Progenitor cell of endocrine pancreas (in vitro differentiated cells): ENCODE measurements around the gene GBF1. TPM values are rescaled to one million over a fixed set of nuclear protein-coding genes. Genes with fewer than 3 reads are reported as not detected.
A peak's percentile ranks its signal among the peaks of the same experiment; 100 is the strongest.

Source experiments
- DNase-seq: peaks from one replicate; pipeline ENCODE4 v3.0.0; 2021; ENCODE audit warnings: low spot score; ENCODE audit not compliant: unreplicated experiment
- H3K27ac Mint-ChIP-seq: 2 replicates; pipeline ENCODE4 v1.8.0; 2021; ENCODE audit warnings: mild to moderate bottlenecking, moderate library complexity, mixed read lengths
- H3K27me3 Mint-ChIP-seq: 2 replicates; pipeline ENCODE4 v1.8.0; 2021; ENCODE audit warnings: mixed read lengths
- H3K36me3 Mint-ChIP-seq: 2 replicates; pipeline ENCODE4 v1.8.0; 2022; ENCODE audit warnings: mixed read lengths; ENCODE audit not compliant: insufficient read depth
- H3K4me1 Mint-ChIP-seq: 2 replicates; pipeline ENCODE4 v1.8.0; 2021; ENCODE audit warnings: low read depth, mixed read lengths
- H3K4me3 Mint-ChIP-seq: 2 replicates; pipeline ENCODE4 v1.8.0; 2021; ENCODE audit warnings: low read depth, mild to moderate bottlenecking, moderate library complexity, mixed read lengths
- H3K9me3 Mint-ChIP-seq: 2 replicates; pipeline ENCODE4 v1.8.0; 2021; ENCODE audit warnings: low read depth, mixed read lengths
- CTCF ChIP-seq: fragments of 200-600 bp; sonication (generic); IDR thresholded peaks from one replicate; pipeline ENCODE4 v1.5.0; 2021; ENCODE audit warnings: antibody characterized with exemption, mild to moderate bottlenecking; ENCODE audit not compliant: unreplicated experiment
- total RNA-seq: library from RNA; stranded (reverse); gene quantifications from 2 replicates; pipeline ENCODE4 v1.2.1, GENCODE V29; 2021

GBF1 gene
- total RNA-seq, 1 donor from 2014 or later: 54.6 TPM

GRCh38 chr10:102310361-102311024 lies 65.2 kb downstream of the GBF1 start:
- Mint-ChIP-seq H3K4me3 (no peak overlapping the region), H3K4me1 (peaks cover 35% of the 10 kb centered on the region), H3K36me3 (peaks cover 7% of the 10 kb centered on the region), H3K27ac (peak overlapping the region; percentile 40), H3K27me3 (no peaks in the 10 kb centered on the region), H3K9me3 (no peaks in the 10 kb centered on the region)
- TF ChIP-seq CTCF: no peak
- no peak for DNase-seq

GRCh38 chr10:102311025-102311420 lies 65.7 kb downstream of the GBF1 start:
- peaks cover 5% of the 10 kb centered on the region for H3K36me3 Mint-ChIP-seq
- no peak overlapping the region for H3K4me3 Mint-ChIP-seq
- peaks cover 35% of the 10 kb centered on the region for H3K4me1 Mint-ChIP-seq
- no peak for TF ChIP-seq CTCF
- DNase-seq: no peak
- peak overlapping the region; percentile 59 for H3K27ac Mint-ChIP-seq
- H3K27me3 Mint-ChIP-seq: no peaks in the 10 kb centered on the region
- no peaks in the 10 kb centered on the region for H3K9me3 Mint-ChIP-seq

- Mint-ChIP-seq H3K27ac (peak overlapping the region; percentile 54), H3K36me3 (peaks cover 2% of the 10 kb centered on the region), H3K4me1 (peaks cover 35% of the 10 kb centered on the region), H3K4me3 (no peak overlapping the region), H3K27me3 (no peaks in the 10 kb centered on the region), H3K9me3 (no peaks in the 10 kb centered on the region)
- TF ChIP-seq CTCF: no peak
- no peak for DNase-seq
These were observed 67.4 kb downstream of the GBF1 start for GRCh38 chr10:102312683-102313082.

GRCh38 chr10:102313221-102313896 lies 68.0 kb downstream of the GBF1 start:
- H3K9me3 Mint-ChIP-seq: no peaks in the 10 kb centered on the region
- no peak for TF ChIP-seq CTCF
- H3K4me3 Mint-ChIP-seq: no peak overlapping the region
- peak overlapping the region; percentile 54 for H3K27ac Mint-ChIP-seq
- no peaks in the 10 kb centered on the region for H3K36me3 Mint-ChIP-seq
- H3K4me1 Mint-ChIP-seq: peaks cover 35% of the 10 kb centered on the region
- DNase-seq: no peak
- no peaks in the 10 kb centered on the region for H3K27me3 Mint-ChIP-seq

- no peak for DNase-seq
These were observed 69.5 kb downstream of the GBF1 start for GRCh38 chr10:102314801-102315200.

More at GRCh38 chr10:102314801-102315200, 69.5 kb downstream of the GBF1 start:
- no peaks in the 10 kb centered on the region for H3K27me3 Mint-ChIP-seq
- TF ChIP-seq CTCF: no peak
- H3K9me3 Mint-ChIP-seq: no peaks in the 10 kb centered on the region
- H3K36me3 Mint-ChIP-seq: no peaks in the 10 kb centered on the region
- peaks cover 26% of the 10 kb centered on the region for H3K4me1 Mint-ChIP-seq
- H3K27ac Mint-ChIP-seq: no peak overlapping the region
- H3K4me3 Mint-ChIP-seq: no peak overlapping the region
